HCT116 (cell line): ENCODE data around the gene C1QL3. TPM values are rescaled to one million over a fixed set of nuclear protein-coding genes. Genes with fewer than 3 reads are reported as not detected.

Experiments
- ATAC-seq: fragments of 200-7000 bp; cut with Tn5 transposase; 2 replicates; pipeline ENCODE4 v1.9.1; 2020; ENCODE audit warnings: mild to moderate bottlenecking, moderate library complexity
- BruUV-seq: library from RNA; stranded (reverse); fragments of 400-500 nt; replicated peaks from 2 replicates; lab custom pipeline; 2021; lab: Mats Ljungman, UMichigan
- CTCF ChIA-PET: fragments of 300-600 bp; sonication (Branson Sonifier 250); formaldehyde crosslinking; loops from one replicate; lab custom pipeline; 2021; ENCODE audit warnings: antibody characterized with exemption; lab: Charles Lee
- POLR2A ChIA-PET: fragments of 300-600, 350-600 bp; sonication (Branson Sonifier 250); formaldehyde crosslinking; loops from one replicate; lab custom pipeline; 2021; ENCODE audit warnings: antibody characterized with exemption; lab: Charles Lee
- RAD21 ChIA-PET, 2 experiments: fragments of 300-600 bp; sonication (Branson Sonifier 250); formaldehyde crosslinking; loops; one replicate each; lab custom pipeline; 2023; ENCODE audit warnings: low total read pairs in 2 of 2; ENCODE audit not compliant: uncharacterized antibody in 2 of 2, unreplicated experiment in 2 of 2, low non-redundant PET in 1 of 2; lab: Charles Lee
- DNase-seq: peaks from one replicate; pipeline ENCODE4 v3.0.0-alpha.2; 2010; ENCODE audit warnings: low read depth, low spot score
- H2AFZ ChIP-seq: fragments of 200-600 bp; shearing (Covaris generic), sonication (generic); 2 replicates; pipeline ENCODE4 v1.6.1; 2017; ENCODE audit warnings: low read depth, mixed run types, mixed read lengths, antibody characterized with exemption, low read length; ENCODE audit not compliant: poor library complexity, severe bottlenecking
- H3K27ac ChIP-seq: 2 replicates; pipeline ENCODE4 v1.5.1; 2012; ENCODE audit warnings: low read depth, low read length
- H3K27me3 ChIP-seq: fragments of 200-600 bp; sonication (generic); 2 replicates; pipeline ENCODE4 v1.6.1; 2016; ENCODE audit warnings: mixed run types, low read length, mixed read lengths; ENCODE audit not compliant: insufficient read depth
- H3K36me3 ChIP-seq, 2 experiments: fragments of 200-500 bp in 1 of 2; fragments of 200-600 bp in 1 of 2; sonication (Bioruptor generic) in 1 of 2; sonication (generic) in 1 of 2; 2 replicates each; pipeline versions ENCODE4 v1.5.1 to v1.6.1; 2014 to 2016; ENCODE audit warnings: low read length in 2 of 2, inconsistent platforms in 1 of 2, mixed read lengths in 1 of 2, mixed run types in 1 of 2; ENCODE audit not compliant: insufficient read depth in 2 of 2, control insufficient read depth in 1 of 2
- H3K4me1 ChIP-seq, 2 experiments: fragments of 200-600 bp in 1 of 2; sonication (generic) in 1 of 2; 2 replicates each; pipeline versions ENCODE4 v1.5.1 to v1.6.1; 2012 to 2017; ENCODE audit warnings: low read length in 2 of 2, inconsistent platforms in 1 of 2, mild to moderate bottlenecking in 1 of 2, mixed read lengths in 1 of 2, mixed run types in 1 of 2, moderate library complexity in 1 of 2; ENCODE audit not compliant: insufficient read depth in 2 of 2, control insufficient read depth in 1 of 2
- H3K4me2 ChIP-seq: fragments of 200-600 bp; sonication (generic); 2 replicates; pipeline ENCODE4 v1.6.1; 2017; ENCODE audit warnings: mixed run types, low read length, mixed read lengths
- H3K4me3 ChIP-seq, 2 experiments: fragments of 200-600 bp in 1 of 2; sonication (generic) in 1 of 2; replicated peaks in 1 of 2; 2 replicates each; pipeline ENCODE4 v1.5.1; 2011 to 2016; ENCODE audit warnings: low read length in 2 of 2, control low read depth in 1 of 2, low read depth in 1 of 2, mild to moderate bottlenecking in 1 of 2, mixed read lengths in 1 of 2, mixed run types in 1 of 2
- H3K79me2 ChIP-seq: fragments of 200-600 bp; sonication (generic); 2 replicates; pipeline ENCODE4 v1.6.1; 2017; ENCODE audit warnings: mild to moderate bottlenecking, mixed run types, low read length, moderate library complexity, mixed read lengths; ENCODE audit not compliant: insufficient read depth
- H3K9ac ChIP-seq: fragments of 200-600 bp; sonication (generic); 2 replicates; pipeline ENCODE4 v1.6.1; 2016; ENCODE audit warnings: low read length, mixed read lengths
- H3K9me2 ChIP-seq: fragments of 200-600 bp; sonication (generic), shearing (Covaris generic); 2 replicates; pipeline ENCODE4 v1.6.1; 2017; ENCODE audit warnings: mixed run types, mild to moderate bottlenecking, moderate library complexity; ENCODE audit not compliant: insufficient read depth
- H3K9me3 ChIP-seq, 2 experiments: fragments of 200-500 bp in 1 of 2; fragments of 200-600 bp in 1 of 2; sonication (Bioruptor generic) in 1 of 2; sonication (generic) in 1 of 2; 2 replicates each; pipeline ENCODE4 v1.6.1; 2014 to 2017; ENCODE audit warnings: low read length in 2 of 2, mixed read lengths in 2 of 2, inconsistent platforms in 1 of 2, low read depth in 1 of 2, mild to moderate bottlenecking in 1 of 2, mixed run types in 1 of 2, moderate library complexity in 1 of 2; ENCODE audit not compliant: control insufficient read depth in 1 of 2, insufficient read depth in 1 of 2
- H4K20me1 ChIP-seq: fragments of 200-600 bp; sonication (generic), shearing (Covaris generic); 2 replicates; pipeline ENCODE4 v1.6.1; 2017; ENCODE audit warnings: mixed run types, mild to moderate bottlenecking, moderate library complexity; ENCODE audit not compliant: insufficient read depth
- EZH2 ChIP-seq: fragments of 200-600 bp; sonication (generic); IDR thresholded peaks from 2 replicates; pipeline ENCODE4 v1.6.1; 2017; ENCODE audit warnings: antibody characterized with exemption, mixed run types
- POLR2AphosphoS5 ChIP-seq: IDR thresholded peaks from 2 replicates; pipeline ENCODE4 v1.6.1; 2011; ENCODE audit warnings: mild to moderate bottlenecking, low read depth, low read length, moderate library complexity
- SP1 ChIP-seq: IDR thresholded peaks from 2 replicates; pipeline ENCODE4 v1.6.1; 2012; ENCODE audit warnings: low read depth
- TCF7L2 ChIP-seq: IDR thresholded peaks from 2 replicates; pipeline ENCODE4 v1.7.0; 2011; ENCODE audit warnings: borderline replicate concordance, inconsistent platforms; ENCODE audit not compliant: insufficient read depth, insufficient read length; ENCODE audit errors: extremely low read depth
- intact Hi-C: fragments of 100-400 bp; cut with micrococcal nuclease; formaldehyde crosslinking; loops from 2 replicates; pipeline ENCODE4 v1.10.0; 2022
- total RNA-seq: library from RNA; stranded (reverse); gene quantifications from one replicate; pipeline ENCODE4 v1.2.1, GENCODE V29; 2021; ENCODE audit not compliant: unreplicated experiment

The C1QL3 gene
- total RNA-seq, 1 experiment from 2014 or later: not detected

- Histone ChIP-seq H3K9me3 (no peaks in the 10 kb centered on the region), H3K4me2 (no peak overlapping the region), H3K4me3 (no peak overlapping the region), H4K20me1 (no peaks in the 10 kb centered on the region), H3K9ac (no peak overlapping the region), H3K9me2 (no peaks in the 10 kb centered on the region), H3K27me3 (no peaks in the 10 kb centered on the region), H2AFZ (no peak overlapping the region), H3K27ac (no peak overlapping the region), H3K36me3 (no peaks in the 10 kb centered on the region), H3K79me2 (no peaks in the 10 kb centered on the region)
- ChIA-PET RAD21 (no interaction called here), CTCF (no interaction called here), POLR2A (no interaction called here)
- no TSS peak for BruUV-seq
- no peak for ATAC-seq
- no peak for DNase-seq
- intact Hi-C loops: no loop called here
- TF ChIP-seq POLR2AphosphoS5 (no peak), SP1 (no peak), TCF7L2 (no peak)
- TF ChIP-seq, all 23 proteins: peak for 0
- no peaks in the 10 kb centered on the region for H3K4me1 ChIP-seq
Measured at GRCh38 chr10:16493884-16494536, 27.7 kb downstream of the C1QL3 start.

GRCh38 chr10:16491933-16492332, 29.7 kb downstream of the C1QL3 start:
- ChIA-PET RAD21 (no interaction called here), CTCF (no interaction called here), POLR2A (no interaction called here)
- Histone ChIP-seq H3K36me3 (peaks cover 0 to 3% of the 10 kb centered on the region in 2 experiments; a peak in 1 of 4 replicates), H3K4me1 (no peaks in the 10 kb centered on the region), H3K9ac (no peak overlapping the region), H4K20me1 (no peaks in the 10 kb centered on the region), H3K9me2 (no peaks in the 10 kb centered on the region), H3K4me3 (no peak overlapping the region), H3K27ac (no peak overlapping the region), H2AFZ (no peak overlapping the region), H3K79me2 (no peaks in the 10 kb centered on the region), H3K27me3 (no peaks in the 10 kb centered on the region), H3K9me3 (no peaks in the 10 kb centered on the region), H3K4me2 (no peak overlapping the region)
- TF ChIP-seq EZH2: no peak
- BruUV-seq: no TSS peak
- ATAC-seq (no peak), DNase-seq (no peak)
- intact Hi-C loops: no loop called here
